ENCODE data around the gene CSKMT. TPM values are rescaled to one million over a fixed set of nuclear protein-coding genes. Genes with fewer than 3 reads are reported as not detected.

Gene CSKMT
- total RNA-seq, 1 experiment from 2014 or later = 19.2 TPM

- TF ChIP-seq EZH2 (IDR thresholded peaks at IDR 0.05; ENCODE audit: low read depth) (no peak), CTCF (conservative IDR thresholded peaks at IDR 0.05) (no peak)
- peaks cover 19% of the 10 kb centered on the region for H3K79me2 ChIP-seq (ENCODE audit: low read depth)
- H3K9me2 ChIP-seq (ENCODE audit: insufficient read depth) = no peaks in the 10 kb centered on the region
- no peaks in the 10 kb centered on the region for H4K20me1 ChIP-seq (ENCODE audit: insufficient read depth)
- peak; percentile 82 to 96 for DNase-seq
- no TSS peak for BruUV-seq (replicated peaks)
- peaks cover 3% of the 10 kb centered on the region; the same call in 1 of the 2 replicates for H3K36me3 ChIP-seq (ENCODE audit: low read depth)
- intact Hi-C loops (cut with micrococcal nuclease; ENCODE audit: unreplicated experiment) = loop anchor here (1.0 to 5.0 kb wide), 3 partner anchors 16 to 136 kb away; partner anchors contain the start of genes EML3 and ROM1
- H3K9me3 ChIP-seq (ENCODE audit: insufficient read depth, low read depth) = no peaks in the 10 kb centered on the region
- ChIA-PET POLR2A (ENCODE audit: unreplicated experiment) (interaction anchor here (0.5 to 1.2 kb wide), 9 partner anchors 11 to 372 kb away, joined by 3 to 15 read pairs (median 5); partner anchors contain the start of genes C11orf98, CSKMT, POLR2G and ZBTB3), CTCF (interaction anchor here (0.6 to 1.3 kb wide), 5 partner anchors 13 to 94 kb away, joined by 3 to 14 read pairs (median 4); no protein-coding TSS in a partner anchor)
- H3K4me2 ChIP-seq = peak overlapping the region; percentile 96
- H3K27me3 ChIP-seq (ENCODE audit: insufficient read depth, low read depth) = no peaks in the 10 kb centered on the region
- H3K27ac ChIP-seq = peak overlapping the region; percentile 79
- peak overlapping the region; percentile 85 for H2AFZ ChIP-seq
- peaks cover 41% of the 10 kb centered on the region for H3F3A ChIP-seq (ENCODE audit: insufficient read depth, low read depth)
- peaks cover 30% of the 10 kb centered on the region for H3K4me1 ChIP-seq (replicated peaks; ENCODE audit: insufficient read depth)
- H3K4me3 ChIP-seq = peak overlapping the region; percentile 89
Observed at GRCh38 chr11:62705880-62706849, 41.1 kb downstream of the CSKMT start.

- H3K27ac ChIP-seq = no peak overlapping the region
- intact Hi-C loops (cut with micrococcal nuclease; ENCODE audit: unreplicated experiment) = loop anchor here (1.0 to 5.0 kb wide), 3 partner anchors 15 to 135 kb away; partner anchors contain the start of genes EML3 and ROM1
- CTCF ChIA-PET = interaction anchor here (0.6 kb wide), 1 partner anchor 80 kb away, joined by 4 read pairs; no protein-coding TSS in a partner anchor
Observed at GRCh38 chr11:62706850-62707247, 41.7 kb downstream of the CSKMT start.

More at GRCh38 chr11:62706850-62707247, 41.7 kb downstream of the CSKMT start:
- no peak overlapping the region for H3K4me3 ChIP-seq
- no peaks in the 10 kb centered on the region for H3K27me3 ChIP-seq (ENCODE audit: insufficient read depth, low read depth)
- peaks cover 19% of the 10 kb centered on the region for H3K79me2 ChIP-seq (ENCODE audit: low read depth)
- H3K4me1 ChIP-seq (replicated peaks; ENCODE audit: insufficient read depth) = peaks cover 30% of the 10 kb centered on the region
- H3K9me3 ChIP-seq (ENCODE audit: insufficient read depth, low read depth) = no peaks in the 10 kb centered on the region
- H4K20me1 ChIP-seq (ENCODE audit: insufficient read depth) = no peaks in the 10 kb centered on the region
- H3K36me3 ChIP-seq (ENCODE audit: low read depth) = peaks cover 5% of the 10 kb centered on the region
- H3K4me2 ChIP-seq = peak overlapping the region; percentile 96
- POLR2A ChIA-PET (ENCODE audit: unreplicated experiment) = interaction anchor here (0.6 to 0.7 kb wide), 2 partner anchors 134 to 373 kb away, joined by 5 to 6 read pairs; no protein-coding TSS in a partner anchor
- no TSS peak for BruUV-seq (replicated peaks)
- peaks cover 48% of the 10 kb centered on the region for H3F3A ChIP-seq (ENCODE audit: insufficient read depth, low read depth)
- no peak for TF ChIP-seq CTCF (conservative IDR thresholded peaks at IDR 0.05)
- TF ChIP-seq EZH2 (IDR thresholded peaks at IDR 0.05; ENCODE audit: low read depth) = no peak
- no peak overlapping the region for H2AFZ ChIP-seq
- H3K9me2 ChIP-seq (ENCODE audit: insufficient read depth) = no peaks in the 10 kb centered on the region
- no peak for DNase-seq
